Lung (tissue), 12 donors: Measurements from ENCODE around the gene TMEM72. TPM values are rescaled to one million over a fixed set of nuclear protein-coding genes. Genes with fewer than 3 reads are reported as not detected.

Experiments used
- ATAC-seq: fragments of 200-7000 bp; cut with Tn5 transposase; one replicate; pipeline ENCODE4 v1.9.1; 2020; ENCODE audit warnings: moderate number of reproducible peaks; ENCODE audit not compliant: insufficient read depth, low FRiP score
- DNase-seq, 3 donors: peaks; one replicate each; pipeline ENCODE4 v3.0.0-alpha.2; 2013 to 2017
- H3K27ac ChIP-seq, 2 donors: one replicate each; pipeline ENCODE4 v1.5.1; 2013; ENCODE audit warnings: mild to moderate bottlenecking in 2 of 2, moderate library complexity in 2 of 2, control low read depth in 1 of 2, inconsistent platforms in 1 of 2, low read depth in 1 of 2, low read length in 1 of 2
- H3K27me3 ChIP-seq, 3 donors: one replicate each; pipeline ENCODE4 v1.5.1; 2013; ENCODE audit warnings: low read length in 2 of 3; ENCODE audit not compliant: control insufficient read depth in 3 of 3, insufficient read depth in 3 of 3
- H3K36me3 ChIP-seq, 4 donors: one replicate each; pipeline ENCODE4 v1.5.1; 2013; ENCODE audit warnings: low read length in 4 of 4, mild to moderate bottlenecking in 1 of 4, moderate library complexity in 1 of 4; ENCODE audit not compliant: control insufficient read depth in 4 of 4, insufficient read depth in 4 of 4
- H3K4me1 ChIP-seq, 5 donors: one replicate each; pipeline ENCODE4 v1.5.1; 2013; ENCODE audit warnings: low read length in 5 of 5, mild to moderate bottlenecking in 2 of 5, moderate library complexity in 1 of 5; ENCODE audit not compliant: control insufficient read depth in 5 of 5, insufficient read depth in 5 of 5
- H3K4me3 ChIP-seq: one replicate; pipeline ENCODE4 v1.5.1; 2013; ENCODE audit warnings: mild to moderate bottlenecking, control low read depth, moderate library complexity
- H3K9ac ChIP-seq, 2 donors: one replicate each; pipeline ENCODE4 v1.5.1; 2013; ENCODE audit warnings: low read length in 2 of 2, control low read depth in 1 of 2; ENCODE audit not compliant: insufficient read depth in 1 of 2
- H3K9me3 ChIP-seq, 4 donors: one replicate each; pipeline ENCODE4 v1.5.1; 2013; ENCODE audit warnings: low read length in 3 of 4, mild to moderate bottlenecking in 1 of 4, moderate library complexity in 1 of 4; ENCODE audit not compliant: control insufficient read depth in 4 of 4, insufficient read depth in 3 of 4
- WGBS, 2 donors: extraction: QIAGEN DNeasy Blood & Tissue Kit; methylation state at CpG; one replicate each; pipeline ENCODE4 v1.1.7; 2013; 5-methylcytosine and 5-hydroxymethylcytosine counted together
- polyA plus RNA-seq, 2 donors: library from polyadenylated mRNA; stranded (reverse); fragments of 200-250 nt; gene quantifications; one replicate each; pipeline ENCODE4 v1.2.1, GENCODE V29; 2013
- total RNA-seq, 2 donors: library from RNA; depleted of rRNA in 1 of 2; stranded (reverse); fragments of >200 nt in 1 of 2; gene quantifications; one replicate each; pipeline ENCODE4 v1.2.1, GENCODE V29; 2014 to 2021
- TF ChIP-seq, protein P1 (sequence below): IDR thresholded peaks from 2 replicates; pipeline ENCODE4 v1.5.1; 2012; ENCODE audit warnings: mild to moderate bottlenecking; ENCODE audit errors: control extremely low read depth, extremely low read depth
- donor health status: control.
- donor health status: control.
- donor health status: Bipolar disorder and iron deficiency.
- donor health status: healthy.
- donor health status: DM: yes; HTN: yes; CAD: no.

The TMEM72 gene
- total and polyA plus RNA-seq, 4 donors, result 0.02 to 0.11 (median 0.04) TPM; not detected in 1

DNA sequence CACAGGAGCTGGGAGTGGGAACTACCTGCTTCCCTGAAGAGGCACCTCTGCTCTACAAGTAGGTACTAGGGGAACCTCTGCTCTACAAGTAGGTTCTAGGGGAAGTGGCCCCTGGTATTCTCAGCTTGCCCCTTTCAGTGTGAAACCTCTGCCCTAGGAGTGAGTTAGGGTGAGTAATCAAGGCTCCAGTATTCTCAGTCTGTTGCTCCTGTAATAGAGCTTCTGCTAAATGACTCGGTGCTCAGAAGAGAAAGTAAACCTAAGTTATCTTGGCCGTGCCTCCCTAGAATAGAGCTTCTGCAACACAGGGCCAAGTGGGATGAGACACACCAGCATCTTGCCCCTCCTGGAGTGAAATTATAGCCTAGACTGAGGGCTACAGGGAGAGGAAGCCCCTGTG lies 35.1 kb downstream of the TMEM72 start:
- H3K4me1 ChIP-seq, result peaks cover 2 to 15% (median 10%) of the 10 kb centered on the region in 5 donors
- no peak overlapping the region for H3K9ac ChIP-seq
- no peak overlapping the region for H3K4me3 ChIP-seq
- DNase-seq (no peak), ATAC-seq (no peak)
- TF ChIP-seq, protein P1, sequence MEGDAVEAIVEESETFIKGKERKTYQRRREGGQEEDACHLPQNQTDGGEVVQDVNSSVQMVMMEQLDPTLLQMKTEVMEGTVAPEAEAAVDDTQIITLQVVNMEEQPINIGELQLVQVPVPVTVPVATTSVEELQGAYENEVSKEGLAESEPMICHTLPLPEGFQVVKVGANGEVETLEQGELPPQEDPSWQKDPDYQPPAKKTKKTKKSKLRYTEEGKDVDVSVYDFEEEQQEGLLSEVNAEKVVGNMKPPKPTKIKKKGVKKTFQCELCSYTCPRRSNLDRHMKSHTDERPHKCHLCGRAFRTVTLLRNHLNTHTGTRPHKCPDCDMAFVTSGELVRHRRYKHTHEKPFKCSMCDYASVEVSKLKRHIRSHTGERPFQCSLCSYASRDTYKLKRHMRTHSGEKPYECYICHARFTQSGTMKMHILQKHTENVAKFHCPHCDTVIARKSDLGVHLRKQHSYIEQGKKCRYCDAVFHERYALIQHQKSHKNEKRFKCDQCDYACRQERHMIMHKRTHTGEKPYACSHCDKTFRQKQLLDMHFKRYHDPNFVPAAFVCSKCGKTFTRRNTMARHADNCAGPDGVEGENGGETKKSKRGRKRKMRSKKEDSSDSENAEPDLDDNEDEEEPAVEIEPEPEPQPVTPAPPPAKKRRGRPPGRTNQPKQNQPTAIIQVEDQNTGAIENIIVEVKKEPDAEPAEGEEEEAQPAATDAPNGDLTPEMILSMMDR, result no peak
- 47 to 63% methylated on average over 2 of the region's 2 CpGs for WGBS, 2 donors
- no peaks in the 10 kb centered on the region for H3K36me3 ChIP-seq
- peaks cover 0 to 8% (median 0%) of the 10 kb centered on the region in 4 donors for H3K9me3 ChIP-seq
- no peaks in the 10 kb centered on the region for H3K27me3 ChIP-seq
- H3K27ac ChIP-seq, result peak overlapping the region in 1 of 2 donors; percentile 49

DNA sequence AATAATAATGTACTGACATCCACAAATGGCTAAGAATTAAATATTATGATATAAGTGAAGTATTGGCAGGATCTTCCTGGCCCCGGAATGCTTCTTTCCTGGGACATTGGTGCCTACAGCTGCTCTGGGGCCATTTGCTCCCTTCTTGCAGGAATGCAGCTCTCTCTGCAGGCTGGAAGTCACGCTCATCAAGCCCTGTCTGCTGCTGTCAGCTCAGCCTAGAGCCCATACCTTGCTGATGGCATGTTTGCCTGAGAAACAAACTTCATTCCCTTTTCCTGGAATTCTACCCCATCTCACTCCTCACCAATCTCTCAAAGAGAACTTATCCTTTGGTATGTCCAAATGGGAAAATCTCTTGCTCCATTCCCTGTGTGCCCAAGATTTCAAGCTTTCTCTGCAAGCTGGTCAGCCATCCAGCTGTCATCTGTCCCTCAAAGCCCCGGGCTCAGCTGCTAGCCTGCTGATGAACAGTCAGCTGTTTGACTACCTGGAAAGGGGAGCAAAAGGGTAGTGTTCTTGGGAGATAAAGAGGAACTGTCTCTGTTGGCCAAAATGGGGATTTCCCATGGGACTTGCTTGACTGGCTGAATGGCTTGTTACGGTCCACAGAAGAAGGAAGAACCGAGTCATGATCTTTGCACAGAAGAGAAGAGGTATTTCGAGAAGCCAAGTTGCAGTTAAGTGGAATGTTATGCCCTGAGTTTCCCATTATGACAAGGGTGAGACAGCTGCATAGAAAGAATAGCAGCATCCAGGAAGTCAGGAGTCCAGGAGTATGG lies 36.4 kb downstream of the TMEM72 start:
- no peak overlapping the region for H3K4me3 ChIP-seq
- 49 to 70% methylated on average over 6 of the region's 6 CpGs for WGBS, 2 donors
- DNase-seq (no peak), ATAC-seq (peak; percentile 74)
- H3K36me3 ChIP-seq, result no peaks in the 10 kb centered on the region
- no peak overlapping the region for H3K9ac ChIP-seq
- H3K27ac ChIP-seq, result no peak overlapping the region
- TF ChIP-seq, protein P1, result no peak
- peaks cover 0 to 8% (median 0%) of the 10 kb centered on the region in 4 donors for H3K9me3 ChIP-seq
- peaks cover 2 to 24% (median 12%) of the 10 kb centered on the region in 5 donors for H3K4me1 ChIP-seq
- H3K27me3 ChIP-seq, result no peaks in the 10 kb centered on the region

DNA sequence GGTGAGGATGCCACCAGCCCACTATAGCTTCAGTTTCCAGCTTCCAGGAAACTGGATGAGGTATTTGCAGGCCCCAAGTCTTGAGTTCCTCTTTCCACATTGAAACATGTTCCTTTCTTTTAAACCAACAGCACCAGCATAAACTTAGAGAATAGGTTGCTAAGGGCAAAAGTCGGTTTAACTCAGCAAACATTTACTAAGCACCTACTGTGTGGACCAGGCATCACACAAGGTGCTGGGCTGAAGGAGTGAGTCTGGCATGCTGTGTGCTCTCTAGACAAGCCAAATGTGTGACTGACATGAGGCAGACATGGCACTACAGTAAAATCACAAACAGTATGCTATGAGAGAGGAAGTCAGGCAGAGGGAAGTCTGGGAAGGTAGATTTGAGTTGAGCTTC lies 37.5 kb downstream of the TMEM72 start:
- Histone ChIP-seq H3K36me3 (no peaks in the 10 kb centered on the region), H3K27ac (peak overlapping the region in 1 of 2 donors; percentile 21), H3K27me3 (no peaks in the 10 kb centered on the region), H3K9me3 (peaks cover 0 to 8% (median 0%) of the 10 kb centered on the region in 4 donors), H3K9ac (no peak overlapping the region), H3K4me1 (peaks cover 2 to 28% (median 12%) of the 10 kb centered on the region in 5 donors), H3K4me3 (no peak overlapping the region)
- 62 to 75% methylated on average over 1 of the region's 1 CpG for WGBS, 2 donors
- ATAC-seq (no peak), DNase-seq (no peak)
- TF ChIP-seq, protein P1, result no peak
